IPS DF 19.7 (cell line): ENCODE results near the gene RPL29.

Experiments
- DNase-seq: peaks from one replicate; pipeline ENCODE4 v3.0.0-alpha.2; 2013; ENCODE audit warnings: low read depth, low spot score

Gene RPL29

GRCh38 chr3:51966016-51966415, 29.7 kb downstream of the RPL29 start:
- DNase-seq = no peak

DNA sequence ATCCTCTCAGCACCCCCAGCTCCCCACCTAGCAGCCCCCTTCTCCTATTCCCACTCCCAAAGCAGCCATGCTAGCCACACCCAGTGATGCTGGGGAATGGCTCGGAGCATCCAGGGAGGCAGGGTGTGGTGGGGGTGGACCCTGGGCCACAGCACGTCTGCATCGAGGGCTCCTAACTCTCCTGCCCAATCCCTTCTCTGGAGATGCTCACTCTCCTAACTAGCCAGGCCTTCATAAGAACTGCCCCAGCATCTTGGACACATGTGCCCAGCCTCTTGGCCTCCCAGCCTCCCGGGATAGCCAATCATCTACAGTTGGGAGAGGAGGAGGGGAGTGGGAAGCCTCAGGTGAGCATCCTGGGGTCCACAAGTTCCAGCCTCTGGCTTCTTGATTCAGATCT, 31.2 kb downstream of the RPL29 start:
- no peak for DNase-seq

GRCh38 chr3:51963951-51964451, 31.7 kb downstream of the RPL29 start:
- no peak for DNase-seq

DNA sequence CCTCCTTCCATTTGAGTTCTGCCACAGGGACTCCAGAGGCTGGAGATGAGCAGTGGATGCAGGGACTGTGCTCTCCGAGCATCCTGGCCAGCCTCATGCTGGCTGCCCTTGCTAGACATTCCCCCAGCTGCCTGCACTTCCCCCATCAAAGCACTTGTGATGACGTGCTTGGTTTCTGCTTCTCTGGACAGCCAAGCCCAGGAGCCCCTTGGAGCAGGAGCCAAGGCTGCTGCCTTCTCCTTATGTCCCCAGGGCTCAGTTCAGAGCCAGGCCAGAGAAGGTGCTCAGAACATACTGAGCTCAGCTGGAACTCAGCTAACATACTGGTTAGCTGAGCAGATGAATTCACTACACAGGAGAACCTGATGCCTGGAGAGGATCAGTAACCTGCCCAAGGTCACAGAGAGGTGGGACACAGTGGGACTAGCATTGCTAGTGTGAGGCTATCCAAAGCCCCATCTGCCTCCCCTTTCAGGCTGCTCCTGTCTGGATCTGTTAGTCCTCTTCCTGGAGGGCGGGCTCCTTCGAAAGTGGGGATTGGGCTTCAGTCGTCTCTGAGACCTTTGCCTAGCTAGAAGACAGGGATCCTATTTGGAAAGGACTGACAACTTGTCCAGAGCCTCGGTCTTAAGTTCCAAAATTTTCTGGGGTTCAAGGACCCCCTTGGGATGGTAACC, 32.7 kb downstream of the RPL29 start:
- DNase-seq = no peak

GRCh38 chr3:51961602-51962569, 33.8 kb downstream of the RPL29 start:
- no peak for DNase-seq

DNA sequence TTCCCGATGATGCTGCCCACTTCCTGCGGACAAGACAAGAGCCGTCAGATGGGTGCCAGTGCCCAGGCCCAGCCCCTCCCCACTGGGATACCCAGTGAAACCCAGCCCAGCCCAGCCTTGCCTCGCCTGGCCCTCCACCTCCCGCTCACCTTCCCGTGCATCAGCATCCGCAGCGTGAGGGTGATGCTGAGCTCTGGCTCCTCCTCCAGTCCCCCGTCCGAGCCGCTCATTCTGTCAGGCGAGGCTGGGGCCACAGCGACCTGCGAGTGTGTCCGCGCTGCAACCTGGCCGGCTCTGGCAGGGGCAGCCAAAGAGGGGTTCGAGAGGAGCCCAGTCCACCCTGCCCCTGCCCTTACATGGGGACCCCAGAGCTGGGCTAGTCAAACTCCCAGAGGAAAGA, 34.7 kb downstream of the RPL29 start:
- no peak for DNase-seq

- DNase-seq = no peak
Observed at GRCh38 chr3:51960386-51960785, 35.3 kb downstream of the RPL29 start.

DNA sequence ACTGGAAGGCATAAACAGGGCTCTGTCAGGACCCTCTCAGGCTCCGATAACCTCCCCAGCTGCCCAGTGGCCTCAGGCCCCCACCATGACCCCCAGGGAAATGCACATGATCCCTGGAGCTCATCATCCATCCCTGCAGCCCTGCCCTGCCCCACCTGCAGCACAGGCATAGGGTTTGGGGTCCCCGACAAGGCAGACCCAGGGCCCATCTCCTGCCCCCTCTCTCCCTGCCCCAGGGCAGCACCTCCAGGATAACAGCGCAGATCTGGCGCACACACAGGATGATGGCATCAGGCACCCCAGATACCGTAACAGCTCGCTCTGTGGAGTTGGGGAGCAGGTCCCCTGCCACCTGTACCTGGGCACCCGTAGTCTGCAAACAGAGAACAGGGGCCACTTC, 36.0 kb downstream of the RPL29 start:
- DNase-seq = no peak

- no peak for DNase-seq
Observed at GRCh38 chr3:51958603-51959521, 36.8 kb downstream of the RPL29 start.

DNA sequence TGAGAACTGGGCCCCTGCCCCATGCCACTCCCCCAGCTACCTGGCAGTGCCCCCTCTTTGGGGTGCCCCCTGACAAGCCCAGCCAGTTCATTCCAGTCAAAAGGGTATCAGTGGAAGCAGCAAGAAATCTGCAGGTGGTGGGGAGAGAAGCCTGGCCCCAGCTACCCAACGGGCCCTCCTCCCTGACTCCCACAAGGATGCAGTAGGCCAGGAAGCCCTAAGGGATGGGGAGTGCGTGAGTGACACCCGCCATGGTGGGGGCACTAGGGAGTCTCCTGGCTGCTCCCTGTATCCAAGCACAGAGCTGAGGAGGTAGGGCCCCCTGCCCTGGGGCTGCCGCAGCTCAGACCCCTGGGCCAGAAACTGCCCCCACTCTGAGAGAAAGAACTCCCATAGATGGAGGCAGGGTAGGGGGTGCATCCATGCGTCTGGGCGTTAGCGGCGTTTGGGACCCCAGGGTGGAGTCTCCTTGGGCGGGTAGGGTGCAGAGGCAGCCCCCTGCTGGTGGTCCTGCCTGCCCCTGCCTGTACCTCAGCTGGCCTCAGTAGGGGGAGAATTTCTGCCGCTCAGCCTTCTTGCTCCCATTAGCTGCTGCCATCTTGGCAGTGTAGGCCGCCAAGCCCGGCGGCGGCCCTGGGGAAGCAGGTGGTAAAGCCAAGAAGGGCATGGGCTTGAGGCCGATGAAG, 38.0 kb downstream of the RPL29 start:
- no peak for DNase-seq

- DNase-seq = no peak
Observed at GRCh38 chr3:51955893-51956770, 39.6 kb downstream of the RPL29 start.

GRCh38 chr3:51955175-51955892, 40.4 kb downstream of the RPL29 start, which contains the start of gene GPR62:
GPR62 (plus strand) TSS chr3:51955381; CDS start chr3:51955653, 272 bp downstream.
- no peak for DNase-seq

DNA sequence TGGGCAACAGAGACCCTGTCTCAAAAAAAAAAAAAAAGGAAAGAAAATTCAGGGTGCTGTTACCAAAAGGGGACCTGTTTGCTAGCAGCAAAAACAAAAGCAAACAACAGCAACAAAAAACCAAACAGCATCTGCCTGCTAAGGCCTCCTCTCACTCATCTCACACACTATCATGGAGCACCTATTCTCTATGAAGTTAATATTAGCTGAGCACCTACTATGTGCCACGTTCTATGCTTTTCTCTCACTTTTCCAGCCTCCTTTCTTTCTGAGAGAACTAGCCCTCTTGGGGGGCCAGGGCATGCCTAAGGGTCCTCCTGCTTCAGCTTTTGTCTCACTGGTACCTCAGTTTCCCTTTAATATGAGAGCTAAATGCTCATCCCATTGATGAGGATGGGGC, 41.0 kb downstream of the RPL29 start:
- no peak for DNase-seq

DNA sequence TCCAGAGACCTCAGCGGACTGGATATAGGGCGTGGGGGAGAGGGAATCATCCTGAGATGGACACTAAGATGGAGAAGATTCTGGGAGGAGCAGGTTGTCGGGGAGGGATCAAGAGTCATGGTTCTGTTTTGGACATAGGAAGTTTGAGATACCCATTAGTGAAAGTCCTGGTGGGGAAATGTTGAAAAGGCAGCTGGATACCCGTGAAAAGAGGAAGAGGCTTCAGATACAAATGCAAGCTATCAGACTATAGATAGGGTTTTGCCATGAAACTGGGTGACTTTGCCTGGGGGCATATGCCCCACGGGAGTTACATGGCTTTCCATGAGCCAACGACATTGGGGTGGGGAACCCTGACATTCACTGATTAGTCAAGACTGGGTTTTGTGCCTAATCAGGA, 41.6 kb downstream of the RPL29 start:
- no peak for DNase-seq

GRCh38 chr3:51953445-51953844, 42.2 kb downstream of the RPL29 start:
- no peak for DNase-seq

- DNase-seq = no peak
Observed at GRCh38 chr3:51950899-51951298, 44.8 kb downstream of the RPL29 start.

- no peak for DNase-seq
Observed at GRCh38 chr3:51949121-51949520, 46.6 kb downstream of the RPL29 start.

DNA sequence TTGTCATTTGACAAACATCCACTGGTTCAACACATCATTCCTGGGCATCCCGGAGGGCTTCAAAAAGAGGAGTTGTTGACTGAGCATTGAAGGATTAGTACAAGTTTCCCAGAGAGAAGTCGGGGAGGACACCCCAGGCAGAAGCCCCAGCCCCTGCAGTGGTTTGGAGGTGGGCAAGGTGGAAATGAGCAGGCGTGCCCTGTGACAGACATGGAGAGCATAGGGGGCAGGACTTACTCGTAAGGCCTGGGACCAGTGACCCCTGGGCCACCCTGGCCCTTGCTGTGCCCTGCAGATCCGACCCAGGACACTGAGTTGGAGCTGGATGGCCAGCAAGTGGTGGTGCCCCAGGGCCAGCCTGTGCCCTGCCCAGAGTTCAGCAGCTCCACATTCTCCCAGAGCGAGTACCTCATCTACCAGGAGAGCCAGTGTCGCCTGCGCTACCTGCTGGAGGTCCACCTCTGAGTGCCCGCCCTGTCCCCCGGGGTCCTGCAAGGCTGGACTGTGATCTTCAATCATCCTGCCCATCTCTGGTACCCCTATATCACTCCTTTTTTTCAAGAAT, 47.6 kb downstream of the RPL29 start:
- DNase-seq = no peak
